ENCODE measurements around the gene RPUSD3.

DNA sequence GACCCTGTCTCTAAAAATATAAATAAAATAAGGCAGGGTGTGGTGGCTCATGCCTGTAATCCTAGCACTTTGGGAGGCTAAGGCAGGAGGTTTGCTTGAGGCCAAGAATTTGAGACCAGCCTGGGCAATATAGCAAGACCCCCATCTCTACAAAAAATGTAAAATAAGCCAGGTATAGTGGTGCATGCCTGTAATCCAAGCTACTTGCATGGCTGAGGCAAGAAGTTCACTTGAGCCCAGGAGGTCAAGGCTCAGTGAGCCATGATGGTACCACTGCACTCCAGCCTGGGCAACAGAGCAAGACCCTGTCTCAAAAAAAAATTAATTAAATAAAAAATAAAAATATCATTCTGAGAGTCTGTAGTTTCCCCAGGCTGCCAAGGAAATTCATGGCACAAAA lies 42.5 kb upstream of the RPUSD3 start:
- TF ChIP-seq, protein P1, sequence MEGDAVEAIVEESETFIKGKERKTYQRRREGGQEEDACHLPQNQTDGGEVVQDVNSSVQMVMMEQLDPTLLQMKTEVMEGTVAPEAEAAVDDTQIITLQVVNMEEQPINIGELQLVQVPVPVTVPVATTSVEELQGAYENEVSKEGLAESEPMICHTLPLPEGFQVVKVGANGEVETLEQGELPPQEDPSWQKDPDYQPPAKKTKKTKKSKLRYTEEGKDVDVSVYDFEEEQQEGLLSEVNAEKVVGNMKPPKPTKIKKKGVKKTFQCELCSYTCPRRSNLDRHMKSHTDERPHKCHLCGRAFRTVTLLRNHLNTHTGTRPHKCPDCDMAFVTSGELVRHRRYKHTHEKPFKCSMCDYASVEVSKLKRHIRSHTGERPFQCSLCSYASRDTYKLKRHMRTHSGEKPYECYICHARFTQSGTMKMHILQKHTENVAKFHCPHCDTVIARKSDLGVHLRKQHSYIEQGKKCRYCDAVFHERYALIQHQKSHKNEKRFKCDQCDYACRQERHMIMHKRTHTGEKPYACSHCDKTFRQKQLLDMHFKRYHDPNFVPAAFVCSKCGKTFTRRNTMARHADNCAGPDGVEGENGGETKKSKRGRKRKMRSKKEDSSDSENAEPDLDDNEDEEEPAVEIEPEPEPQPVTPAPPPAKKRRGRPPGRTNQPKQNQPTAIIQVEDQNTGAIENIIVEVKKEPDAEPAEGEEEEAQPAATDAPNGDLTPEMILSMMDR (IDR thresholded peaks at IDR 0.05; ENCODE audit: low read length), result no peak
- TF ChIP-seq EZH2 (optimal IDR thresholded peaks at IDR 0.05; ENCODE audit: low read depth, low read length), result no peak
- no peak for TF ChIP-seq EZH2phosphoT487 (IDR thresholded peaks at IDR 0.05; ENCODE audit: low read length)

Data from MM.1S (cell line).